A549 (cell line): ENCODE results near the gene QPCTL. TPM values are rescaled to one million over a fixed set of nuclear protein-coding genes. Genes with fewer than 3 reads are reported as not detected.

Experiments
- ATAC-seq, 2 experiments: fragments of 200-7000 bp in 1 of 2; fragments of >200 bp in 1 of 2; cut with Nextera tagmentation in 1 of 2; cut with Tn5 transposase in 1 of 2; 3 replicates each; pipeline versions ENCODE4 v1.8.0 to v1.9.1; 2018 to 2020; ENCODE audit warnings: mild to moderate bottlenecking in 1 of 2, moderate library complexity in 1 of 2
- CTCF ChIA-PET: fragments of 300-600 bp; sonication (Branson Sonifier 250); formaldehyde crosslinking; extraction: SDS; loops from one replicate; lab custom pipeline; 2021; ENCODE audit warnings: antibody characterized with exemption, inconsistent platforms; lab: Yijun Ruan, JAX
- POLR2A ChIA-PET: fragments of 350-600 bp; formaldehyde crosslinking; extraction: SDS; loops from one replicate; lab custom pipeline; 2021; ENCODE audit warnings: antibody characterized with exemption, inconsistent platforms; lab: Yijun Ruan, JAX
- DNase-seq, 2 experiments: peaks; one replicate each; pipeline versions ENCODE4 v3.0.0 to v3.0.0-alpha.2; 2011 to 2016; ENCODE audit warnings: low read depth in 1 of 2, low spot score in 1 of 2
- FAIRE-seq: peaks from 2 replicates; lab custom pipeline; 2011; peaks lifted over from hg19 to GRCh38; lab: Jason Lieb, UNC
- H3K27ac ChIP-seq, 2 experiments: fragments of >200 bp; sonication (Bioruptor Twin); formaldehyde crosslinking; 3 replicates each; pipeline ENCODE4 v1.5.1; 2016 to 2017
- H3K4me1 ChIP-seq: fragments of >200 bp; sonication (Bioruptor Twin); formaldehyde crosslinking; 3 replicates; pipeline ENCODE4 v1.6.1; 2016
- H3K4me2 ChIP-seq: fragments of >200 bp; sonication (Bioruptor Twin); formaldehyde crosslinking; 3 replicates; pipeline ENCODE4 v1.6.1; 2016
- H3K4me3 ChIP-seq: fragments of >200 bp; sonication (Bioruptor Twin); formaldehyde crosslinking; 3 replicates; pipeline ENCODE4 v1.5.1; 2016
- H3K9me3 ChIP-seq: fragments of >200 bp; sonication (Bioruptor Twin); formaldehyde crosslinking; 3 replicates; pipeline ENCODE4 v1.6.1; 2016
- ATOH8 ChIP-seq: fragments of 250-450 bp; sonication (Bioruptor Pico); IDR thresholded peaks from 2 replicates; pipeline ENCODE4 v1.5.0; 2020; ENCODE audit warnings: low read depth, mild to moderate bottlenecking, moderate library complexity
- BHLHE40 ChIP-seq: IDR thresholded peaks from 2 replicates; pipeline ENCODE4 v1.6.1; 2012; ENCODE audit warnings: low read depth, low read length, inconsistent platforms
- CHD4 ChIP-seq: fragments of 200-600 bp; sonication (generic); IDR thresholded peaks from 2 replicates; pipeline ENCODE4 v1.6.1; 2016; ENCODE audit warnings: antibody characterized with exemption, mild to moderate bottlenecking, borderline replicate concordance
- E2F6 ChIP-seq: IDR thresholded peaks from 2 replicates; pipeline ENCODE4 v1.6.1; 2012; ENCODE audit warnings: low read depth, borderline replicate concordance
- ELK1 ChIP-seq: fragments of 150-350 bp; IDR thresholded peaks from 2 replicates; pipeline ENCODE4 v1.6.1; 2014; ENCODE audit warnings: low read depth, mild to moderate bottlenecking, low read length
- ESRRA ChIP-seq: fragments of 150-350 bp; IDR thresholded peaks from 2 replicates; pipeline ENCODE4 v1.6.1; 2014; ENCODE audit warnings: mild to moderate bottlenecking, low read length, borderline replicate concordance
- HDAC2 ChIP-seq: fragments of 200-600 bp; sonication (generic); IDR thresholded peaks from 2 replicates; pipeline ENCODE4 v1.6.1; 2016
- HES2 ChIP-seq: fragments of >200 bp; sonication (Bioruptor Twin); formaldehyde crosslinking; IDR thresholded peaks from 2 replicates; pipeline ENCODE4 v1.6.1; 2016
- HMGXB4 ChIP-seq: fragments of 250-450 bp; sonication (Bioruptor Pico); IDR thresholded peaks from 2 replicates; pipeline ENCODE4 v1.5.0; 2021; ENCODE audit warnings: mild to moderate bottlenecking, moderate library complexity, borderline replicate concordance
- HOXB5 ChIP-seq: fragments of 250-450 bp; sonication (Bioruptor Pico); IDR thresholded peaks from 2 replicates; pipeline ENCODE4 v1.5.0; 2020; ENCODE audit warnings: mild to moderate bottlenecking, moderate library complexity
- MAZ ChIP-seq: fragments of 150-350 bp; IDR thresholded peaks from 2 replicates; pipeline ENCODE4 v1.6.1; 2014; ENCODE audit warnings: antibody characterized with exemption, low read depth, low read length, borderline replicate concordance
- PBX3 ChIP-seq: IDR thresholded peaks from 2 replicates; pipeline ENCODE4 v1.6.1; 2012
- POLR2AphosphoS2 ChIP-seq: conservative IDR thresholded peaks from 2 replicates; pipeline ENCODE4 v1.6.1; 2012; ENCODE audit warnings: low read length, improper control_type of control experiment, inconsistent platforms
- RNF2 ChIP-seq: fragments of 200-600 bp; sonication (generic); IDR thresholded peaks from 2 replicates; pipeline ENCODE4 v1.6.1; 2016; ENCODE audit warnings: low read depth, mild to moderate bottlenecking, antibody characterized with exemption, moderate library complexity, borderline replicate concordance
- SREBF2 ChIP-seq: fragments of 450-650 bp; IDR thresholded peaks from 2 replicates; pipeline ENCODE4 v1.6.1; 2014; ENCODE audit warnings: mild to moderate bottlenecking, moderate library complexity
- ZC3H11A ChIP-seq: fragments of 450-650 bp; IDR thresholded peaks from 2 replicates; pipeline ENCODE4 v1.6.1; 2014; ENCODE audit warnings: antibody characterized with exemption, mild to moderate bottlenecking
- ZSCAN20 ChIP-seq: fragments of 250-450 bp; sonication (Bioruptor Pico); IDR thresholded peaks from 2 replicates; pipeline ENCODE4 v1.8.0; 2022; ENCODE audit warnings: mild to moderate bottlenecking, moderate library complexity
- WGBS: methylation state at CpG from one replicate; pipeline ENCODE4 v1.1.6; 2017; ENCODE audit errors: missing lambda C conversion rate; 5-methylcytosine and 5-hydroxymethylcytosine counted together
- polyA plus RNA-seq, 4 experiments: library from polyadenylated mRNA; depleted of rRNA in 3 of 4; stranded (reverse); fragments of >200 nt; fragmentation: RNase III in 1 of 4; extraction: RNeasy Plus Mini Kit Qiagen cat#74134 plus additional on column Dnase treatment in 1 of 4; gene quantifications; 2 replicates in 3 of 4; 3 replicates in 1 of 4; pipeline ENCODE4 v1.2.3, GENCODE V29; 2011 to 2017

QPCTL gene
- polyA plus RNA-seq, 2 of the 4 experiments (the other 2 are of a cell fraction), result 9.4 to 10.4 TPM

GRCh38 chr19:45659096-45659729 is 33.3 kb upstream of the QPCTL start (continued):
- TF ChIP-seq E2F6 (no peak), POLR2AphosphoS2 (no peak), CHD4 (no peak), HMGXB4 (CRISPR knock-in tag) (no peak), HOXB5 (CRISPR knock-in tag) (no peak), SREBF2 (no peak)

- CTCF ChIA-PET, result interaction anchor here (0.7 to 2.5 kb wide), 8 partner anchors 10 to 349 kb away, joined by 3 to 14 read pairs (median 4); no protein-coding TSS in a partner anchor
- ATAC-seq (peak; percentile 39 to 48; a peak in 4 of 6 replicates), DNase-seq (no peak), FAIRE-seq (no peak)
- no peaks in the 10 kb centered on the region for H3K4me1 ChIP-seq
- H3K9me3 ChIP-seq, result no peaks in the 10 kb centered on the region
- H3K4me3 ChIP-seq, result no peak overlapping the region
- H3K4me2 ChIP-seq, result no peak overlapping the region
- POLR2A ChIA-PET, result no interaction called here
- 46% methylated on average over 8 of the region's 8 CpGs for WGBS
- TF ChIP-seq ZSCAN20 (CRISPR knock-in tag) (no peak), ZC3H11A (no peak), HES2 (no peak), ESRRA (no peak), BHLHE40 (no peak), MAZ (no peak)
- no peak overlapping the region for H3K27ac ChIP-seq
These were observed 31.8 kb upstream of the QPCTL start for GRCh38 chr19:45660636-45661035.

- ChIA-PET CTCF (interaction anchor here (1.0 to 4.1 kb wide), 3 partner anchors 17 to 30 kb away, joined by 4 to 23 read pairs (median 8); no protein-coding TSS in a partner anchor), POLR2A (no interaction called here)
- Histone ChIP-seq H3K27ac (no peak overlapping the region), H3K4me1 (peaks cover 11% of the 10 kb centered on the region), H3K4me2 (no peak overlapping the region), H3K4me3 (no peak overlapping the region), H3K9me3 (no peaks in the 10 kb centered on the region)
- FAIRE-seq (no peak), DNase-seq (no peak), ATAC-seq (no peak)
- no peak for TF ChIP-seq HDAC2
- TF ChIP-seq HOXB5 (CRISPR knock-in tag), result no peak
- TF ChIP-seq ATOH8 (CRISPR knock-in tag), result no peak
- no peak for TF ChIP-seq RNF2
- no peak for TF ChIP-seq ZC3H11A
- TF ChIP-seq ELK1, result no peak
- no peak for TF ChIP-seq PBX3
- 91% methylated on average over 1 of the region's 1 CpG for WGBS
These were observed 28.7 kb upstream of the QPCTL start for GRCh38 chr19:45663800-45664199.
